Lower lobe of right lung (tissue), 2 donors: ENCODE results near the gene PPDPF. TPM values are rescaled to one million over a fixed set of nuclear protein-coding genes. Genes with fewer than 3 reads are reported as not detected.
"Not testable (repeated sequence)": the region's sequence is repeated elsewhere in the genome, so short reads cannot be mapped to it uniquely, and the experiment has no call there.

ENCODE experiments used
- ATAC-seq, 2 donors: fragments of 200-7000 bp; cut with Tn5 transposase; one replicate each; pipeline ENCODE4 v1.9.1; 2020 to 2022; ENCODE audit warnings: mild to moderate bottlenecking in 2 of 2, moderate library complexity in 2 of 2
- DNase-seq: peaks from one replicate; pipeline ENCODE4 v3.0.0-alpha.2; 2020
- H3K27ac ChIP-seq: fragments of 200-600 bp; one replicate; pipeline ENCODE4 v1.8.0; 2022
- H3K27me3 ChIP-seq: fragments of 200-600 bp; one replicate; pipeline ENCODE4 v1.8.0; 2022; ENCODE audit warnings: low read depth
- H3K36me3 ChIP-seq: fragments of 200-600 bp; one replicate; pipeline ENCODE4 v1.8.0; 2022; ENCODE audit warnings: mild to moderate bottlenecking
- H3K4me1 ChIP-seq: fragments of 200-600 bp; one replicate; pipeline ENCODE4 v1.8.0; 2022
- H3K4me3 ChIP-seq: fragments of 200-600 bp; one replicate; pipeline ENCODE4 v1.8.0; 2022; ENCODE audit warnings: mild to moderate bottlenecking
- H3K9me3 ChIP-seq: fragments of 200-600 bp; one replicate; pipeline ENCODE4 v1.8.0; 2022
- CTCF ChIP-seq: fragments of 200-600 bp; IDR thresholded peaks from one replicate; pipeline ENCODE4 v1.8.0; 2022; ENCODE audit warnings: antibody characterized with exemption, mild to moderate bottlenecking
- intact Hi-C: fragments of 100-400 bp; cut with DNase I; formaldehyde crosslinking; loops from one replicate; pipeline ENCODE4 v1.11.0; 2022
- total RNA-seq: library from RNA; stranded (reverse); fragmentation: NEBNext Ultra II Directional; extraction: Animal tissue kit (Norgen Biotek cat#: 25700); gene quantifications from one replicate; pipeline ENCODE4 v1.2.1, GENCODE V29; 2021
- donor health status: DM: no; HTN: yes; CAD: no; lungs with severe emphysema.

PPDPF gene
- total RNA-seq, 1 donor from 2014 or later: 305 TPM

GRCh38 chr20:63507083-63507743, 13.4 kb upstream of the PPDPF start:
- no peaks in the 10 kb centered on the region for H3K4me1 ChIP-seq
- DNase-seq: peak; percentile 39
- H3K27me3 ChIP-seq: peaks cover 29% of the 10 kb centered on the region
- no peak overlapping the region for H3K27ac ChIP-seq
- no peaks in the 10 kb centered on the region for H3K36me3 ChIP-seq
- H3K4me3 ChIP-seq: no peak overlapping the region
- no peak for TF ChIP-seq CTCF
- intact Hi-C loops: no loop called here
- ATAC-seq: no peak
- H3K9me3 ChIP-seq: peaks cover 14% of the 10 kb centered on the region

- no peak overlapping the region for H3K4me3 ChIP-seq
- TF ChIP-seq CTCF: no peak
- intact Hi-C loops: no loop called here
- H3K4me1 ChIP-seq: no peaks in the 10 kb centered on the region
- no peak for ATAC-seq
- no peaks in the 10 kb centered on the region for H3K36me3 ChIP-seq
- H3K9me3 ChIP-seq: peaks cover 14% of the 10 kb centered on the region
- peaks cover 20% of the 10 kb centered on the region for H3K27me3 ChIP-seq
- DNase-seq: no peak
- no peak overlapping the region for H3K27ac ChIP-seq
Observed at GRCh38 chr20:63508072-63508768, 12.3 kb upstream of the PPDPF start.

- Histone ChIP-seq H3K9me3 (peaks cover 14% of the 10 kb centered on the region), H3K4me1 (no peaks in the 10 kb centered on the region), H3K27me3 (peaks cover 20% of the 10 kb centered on the region), H3K4me3 (no peak overlapping the region), H3K27ac (no peak overlapping the region), H3K36me3 (no peaks in the 10 kb centered on the region)
- intact Hi-C loops: no loop called here
- TF ChIP-seq CTCF: no peak
- ATAC-seq (no peak), DNase-seq (no peak)
Observed at GRCh38 chr20:63509088-63509564, 11.4 kb upstream of the PPDPF start.

- H3K36me3 ChIP-seq: no peaks in the 10 kb centered on the region
- no peak overlapping the region for H3K4me3 ChIP-seq
- no peaks in the 10 kb centered on the region for H3K4me1 ChIP-seq
- no peaks in the 10 kb centered on the region for H3K9me3 ChIP-seq
- no peak for DNase-seq
- TF ChIP-seq CTCF: no peak
- intact Hi-C loops: no loop called here
- H3K27me3 ChIP-seq: peaks cover 10% of the 10 kb centered on the region
- no peak overlapping the region for H3K27ac ChIP-seq
- no peak for ATAC-seq
Observed at GRCh38 chr20:63513207-63513606, 7.4 kb upstream of the PPDPF start.

DNA sequence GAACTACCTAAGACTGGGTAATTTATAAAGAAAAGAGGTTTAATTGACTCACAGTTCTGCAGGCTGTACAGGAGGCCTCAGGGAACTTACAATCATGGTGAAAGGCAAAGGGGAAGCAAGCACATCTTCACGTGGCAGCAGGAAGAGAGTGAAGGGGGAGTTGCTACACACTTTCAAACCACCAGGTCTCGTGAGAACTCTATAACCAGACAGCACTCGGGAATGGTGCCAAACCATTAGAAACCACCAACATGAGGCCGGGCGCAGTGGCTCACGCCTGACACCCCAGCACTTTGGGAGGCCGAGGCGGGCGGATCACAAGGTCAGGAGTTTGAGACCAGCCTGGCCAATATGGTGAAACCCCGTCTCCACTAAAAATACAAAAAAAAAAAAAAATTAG, 6.0 kb upstream of the PPDPF start:
- H3K4me3 ChIP-seq, H3K9me3 ChIP-seq, H3K27ac ChIP-seq, ATAC-seq, intact Hi-C loops, H3K4me1 ChIP-seq, DNase-seq, H3K36me3 ChIP-seq: not testable (repeated sequence)
- peaks cover 10% of the 10 kb centered on the region for H3K27me3 ChIP-seq
